Esophagus muscularis mucosa (tissue), 4 donors: ENCODE data around the gene SH2B2. TPM values are rescaled to one million over a fixed set of nuclear protein-coding genes. Genes with fewer than 3 reads are reported as not detected.

Experiments used
- DNase-seq: peaks from one replicate; pipeline ENCODE4 v3.0.0-alpha.2; 2017; ENCODE audit errors: extremely low spot score
- H3K27ac ChIP-seq, 4 donors: fragments of 200-600 bp; sonication (generic); replicated peaks in 1 of 4; 1 replicate in 3 of 4; 2 replicates in 1 of 4; pipeline ENCODE4 v1.5.1; 2016 to 2019; ENCODE audit warnings: mild to moderate bottlenecking in 1 of 4
- H3K27me3 ChIP-seq, 4 donors: fragments of 200-600 bp; sonication (generic); one replicate each; pipeline versions ENCODE4 v1.5.1 to v1.6.0; 2016 to 2019
- H3K36me3 ChIP-seq, 4 donors: fragments of 200-600 bp; sonication (generic); one replicate each; pipeline ENCODE4 v1.5.1; 2016 to 2019
- H3K4me1 ChIP-seq, 4 donors: fragments of 200-600 bp; sonication (generic); one replicate each; pipeline ENCODE4 v1.5.1; 2016 to 2019
- H3K4me3 ChIP-seq, 4 donors: fragments of 200-600 bp; sonication (generic); 1 replicate in 2 of 4; 2 replicates in 2 of 4; pipeline ENCODE4 v1.5.1; 2016 to 2019; ENCODE audit warnings: mild to moderate bottlenecking in 4 of 4, moderate library complexity in 1 of 4
- H3K9me3 ChIP-seq, 4 donors: fragments of 200-600 bp; sonication (generic); 1 replicate in 3 of 4; 2 replicates in 1 of 4; pipeline ENCODE4 v1.5.1; 2016 to 2019
- CTCF ChIP-seq, 3 experiments: fragments of 200-600 bp in 2 of 3; fragments of 450-650 bp in 1 of 3; sonication (generic) in 2 of 3; IDR thresholded peaks; one replicate each; pipeline ENCODE4 v1.5.1; 2017 to 2019; ENCODE audit warnings: antibody characterized with exemption in 3 of 3, mild to moderate bottlenecking in 2 of 3, moderate library complexity in 1 of 3
- EP300 ChIP-seq: sonication (generic); formaldehyde crosslinking; IDR thresholded peaks from one replicate; pipeline ENCODE4 v1.6.1; 2017; ENCODE audit warnings: antibody characterized with exemption
- POLR2A ChIP-seq: fragments of 450-650 bp; IDR thresholded peaks from one replicate; pipeline ENCODE4 v1.6.1; 2017; ENCODE audit warnings: antibody characterized with exemption, moderate library complexity, mild to moderate bottlenecking, low read depth
- POLR2AphosphoS5 ChIP-seq, 2 donors: sonication (generic); formaldehyde crosslinking; IDR thresholded peaks; one replicate each; pipeline ENCODE4 v1.6.1; 2017; ENCODE audit warnings: antibody characterized with exemption in 2 of 2
- WGBS: methylation state at CpG from one replicate; pipeline ENCODE4 v1.1.5; 2018; 5-methylcytosine and 5-hydroxymethylcytosine counted together
- intact Hi-C: fragments of 100-400 bp; cut with DNase I; formaldehyde crosslinking; loops from one replicate; pipeline ENCODE4 v1.15.1; 2023
- total RNA-seq, 4 donors: library from RNA; depleted of rRNA; stranded (reverse); fragments of >200 nt; gene quantifications; one replicate each; pipeline versions ENCODE4 v1.1.0 to v1.2.1, GENCODE V29; 2016

The SH2B2 gene
- total RNA-seq, 4 donors from 2014 or later, result 3.7 to 10.9 (median 8.9) TPM

GRCh38 chr7:102261451-102261850, 25.2 kb upstream of the SH2B2 start:
- Histone ChIP-seq H3K27ac (no peak overlapping the region), H3K27me3 (no peaks in the 10 kb centered on the region), H3K4me1 (no peaks in the 10 kb centered on the region), H3K9me3 (no peaks in the 10 kb centered on the region), H3K4me3 (no peak overlapping the region), H3K36me3 (no peaks in the 10 kb centered on the region)
- intact Hi-C loops, result no loop called here
- WGBS, result 74% methylated on average over 9 of the region's 9 CpGs
- TF ChIP-seq POLR2A, result no peak
- no peak for TF ChIP-seq CTCF (IDR thresholded peaks at IDR 0.05)
- no peak for TF ChIP-seq EP300
- TF ChIP-seq POLR2AphosphoS5 (IDR thresholded peaks at IDR 0.05), result no peak
- DNase-seq, result no peak

GRCh38 chr7:102262546-102262945, 24.1 kb upstream of the SH2B2 start:
- no peaks in the 10 kb centered on the region for H3K4me1 ChIP-seq
- intact Hi-C loops, result no loop called here
- no peaks in the 10 kb centered on the region for H3K36me3 ChIP-seq
- DNase-seq, result no peak
- H3K4me3 ChIP-seq, result no peak overlapping the region
- no peak overlapping the region for H3K27ac ChIP-seq
- no peak for TF ChIP-seq POLR2AphosphoS5 (IDR thresholded peaks at IDR 0.05)
- TF ChIP-seq POLR2A, result no peak
- WGBS, result 92% methylated on average over 12 of the region's 13 CpGs
- H3K27me3 ChIP-seq, result no peaks in the 10 kb centered on the region
- no peaks in the 10 kb centered on the region for H3K9me3 ChIP-seq

GRCh38 chr7:102264367-102264891, 22.2 kb upstream of the SH2B2 start:
- no peak for DNase-seq
- TF ChIP-seq EP300 (no peak), POLR2AphosphoS5 (IDR thresholded peaks at IDR 0.05) (no peak), POLR2A (no peak), CTCF (IDR thresholded peaks at IDR 0.05) (no peak)
- intact Hi-C loops, result no loop called here
- Histone ChIP-seq H3K27ac (no peak overlapping the region), H3K9me3 (no peaks in the 10 kb centered on the region), H3K4me1 (no peaks in the 10 kb centered on the region), H3K4me3 (no peak overlapping the region), H3K36me3 (no peaks in the 10 kb centered on the region), H3K27me3 (no peaks in the 10 kb centered on the region)
- WGBS, result 84% methylated on average over 10 of the region's 13 CpGs

- no peaks in the 10 kb centered on the region for H3K27me3 ChIP-seq
- WGBS, result 82% methylated on average over 14 of the region's 14 CpGs
- DNase-seq, result no peak
- no peaks in the 10 kb centered on the region for H3K4me1 ChIP-seq
- H3K27ac ChIP-seq, result no peak overlapping the region
- intact Hi-C loops, result no loop called here
- TF ChIP-seq EP300 (no peak), POLR2A (no peak), POLR2AphosphoS5 (IDR thresholded peaks at IDR 0.05) (no peak), CTCF (IDR thresholded peaks at IDR 0.05) (no peak)
- no peaks in the 10 kb centered on the region for H3K36me3 ChIP-seq
- no peaks in the 10 kb centered on the region for H3K9me3 ChIP-seq
- no peak overlapping the region for H3K4me3 ChIP-seq
These were observed 20.1 kb upstream of the SH2B2 start for GRCh38 chr7:102266541-102266940.

GRCh38 chr7:102268635-102269034, 18.0 kb upstream of the SH2B2 start:
- Histone ChIP-seq H3K9me3 (no peaks in the 10 kb centered on the region), H3K4me1 (peaks cover 0 to 6% (median 4%) of the 10 kb centered on the region in 4 donors), H3K4me3 (no peak overlapping the region), H3K36me3 (no peaks in the 10 kb centered on the region), H3K27me3 (no peaks in the 10 kb centered on the region), H3K27ac (no peak overlapping the region)
- TF ChIP-seq POLR2AphosphoS5 (IDR thresholded peaks at IDR 0.05) (no peak), EP300 (no peak), POLR2A (no peak), CTCF (IDR thresholded peaks at IDR 0.05) (no peak)
- intact Hi-C loops, result no loop called here
- no peak for DNase-seq
- WGBS, result 95% methylated on average over 10 of the region's 10 CpGs
